Testis (tissue), 2 donors: ENCODE measurements around the gene HSD17B8.

Source experiments
- POLR2A ChIP-seq: fragments of 450-650 bp; IDR thresholded peaks from one replicate; pipeline ENCODE4 v1.6.1; 2017; ENCODE audit warnings: antibody characterized with exemption, mild to moderate bottlenecking, moderate library complexity
- TF ChIP-seq, protein P1 (sequence below), 3 experiments: fragments of 450-650 bp in 2 of 3; fragments of 200-600 bp in 1 of 3; sonication (generic) in 1 of 3; IDR thresholded peaks; one replicate each; pipeline ENCODE4 v1.5.1; 2016 to 2019; ENCODE audit warnings: antibody characterized with exemption in 3 of 3, mild to moderate bottlenecking in 2 of 3, moderate library complexity in 1 of 3

DNA sequence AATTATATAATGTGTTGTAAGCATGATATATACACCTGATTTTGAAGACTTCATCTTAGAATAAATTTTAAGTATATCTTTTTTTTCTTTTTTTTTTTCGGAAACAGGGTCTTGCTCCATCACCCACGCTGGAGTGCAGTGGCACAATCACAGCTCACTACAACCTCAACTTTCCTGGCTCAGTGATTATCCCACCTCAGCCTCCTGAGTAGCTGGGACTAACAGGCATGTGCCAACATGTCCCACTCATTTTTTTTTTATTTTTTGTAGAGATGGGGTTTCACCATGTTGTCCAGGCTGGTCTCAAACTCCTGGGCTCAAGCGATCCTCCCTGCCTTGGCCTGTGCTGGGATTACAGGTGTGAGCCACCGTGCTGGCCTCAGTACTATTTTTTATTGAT, 50.1 kb downstream of the HSD17B8 start:
- TF ChIP-seq POLR2A: no peak
- TF ChIP-seq, protein P1, sequence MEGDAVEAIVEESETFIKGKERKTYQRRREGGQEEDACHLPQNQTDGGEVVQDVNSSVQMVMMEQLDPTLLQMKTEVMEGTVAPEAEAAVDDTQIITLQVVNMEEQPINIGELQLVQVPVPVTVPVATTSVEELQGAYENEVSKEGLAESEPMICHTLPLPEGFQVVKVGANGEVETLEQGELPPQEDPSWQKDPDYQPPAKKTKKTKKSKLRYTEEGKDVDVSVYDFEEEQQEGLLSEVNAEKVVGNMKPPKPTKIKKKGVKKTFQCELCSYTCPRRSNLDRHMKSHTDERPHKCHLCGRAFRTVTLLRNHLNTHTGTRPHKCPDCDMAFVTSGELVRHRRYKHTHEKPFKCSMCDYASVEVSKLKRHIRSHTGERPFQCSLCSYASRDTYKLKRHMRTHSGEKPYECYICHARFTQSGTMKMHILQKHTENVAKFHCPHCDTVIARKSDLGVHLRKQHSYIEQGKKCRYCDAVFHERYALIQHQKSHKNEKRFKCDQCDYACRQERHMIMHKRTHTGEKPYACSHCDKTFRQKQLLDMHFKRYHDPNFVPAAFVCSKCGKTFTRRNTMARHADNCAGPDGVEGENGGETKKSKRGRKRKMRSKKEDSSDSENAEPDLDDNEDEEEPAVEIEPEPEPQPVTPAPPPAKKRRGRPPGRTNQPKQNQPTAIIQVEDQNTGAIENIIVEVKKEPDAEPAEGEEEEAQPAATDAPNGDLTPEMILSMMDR (IDR thresholded peaks at IDR 0.05): no peak
